Measurements from ENCODE around the gene PGAM2. TPM values are rescaled to one million over a fixed set of nuclear protein-coding genes. Genes with fewer than 3 reads are reported as not detected.

PGAM2 gene
- total RNA-seq, 2 experiments from 2014 or later, result 0.69 to 0.80 TPM

- Histone ChIP-seq H3K9me3 (ENCODE audit: low read length) (no peaks in the 10 kb centered on the region), H3K9me2 (ENCODE audit: insufficient read depth, low read length) (no peaks in the 10 kb centered on the region), H4K20me1 (ENCODE audit: insufficient read depth, low read length) (no peaks in the 10 kb centered on the region), H3K4me3 (ENCODE audit: low read depth, low read length, poor library complexity, severe bottlenecking) (no peak overlapping the region), H2AFZ (ENCODE audit: low read length) (no peak overlapping the region), H3K36me3 (ENCODE audit: insufficient read depth, low read length) (no peaks in the 10 kb centered on the region), H3K4me2 (ENCODE audit: low read length) (peak overlapping the region; percentile 71), H3K79me2 (ENCODE audit: insufficient read depth, low read depth, low read length) (no peaks in the 10 kb centered on the region), H3K4me1 (ENCODE audit: insufficient read depth, low read length, poor library complexity, severe bottlenecking) (peaks cover 98% of the 10 kb centered on the region), H3K27ac (ENCODE audit: low read depth, low read length, poor library complexity, severe bottlenecking) (peak overlapping the region; percentile 98)
- intact Hi-C loops (cut with micrococcal nuclease; ENCODE audit: unreplicated experiment), result loop anchor here (5.0 kb wide), 1 partner anchor 898 kb away; no protein-coding TSS in a partner anchor
- ChIA-PET CTCF (ENCODE audit: unreplicated experiment) (no interaction called here), POLR2A (interaction anchor here (1.1 to 5.4 kb wide), 4 partner anchors 11 to 33 kb away, joined by 4 to 38 read pairs (median 12); partner anchors contain the start of genes POLD2 and POLM)
- no peak for DNase-seq (ENCODE audit: low spot score)
- no peak for TF ChIP-seq EZH2phosphoT487 (IDR thresholded peaks at IDR 0.05; ENCODE audit: borderline replicate concordance, low read depth, low read length)
- TF ChIP-seq, protein P1, sequence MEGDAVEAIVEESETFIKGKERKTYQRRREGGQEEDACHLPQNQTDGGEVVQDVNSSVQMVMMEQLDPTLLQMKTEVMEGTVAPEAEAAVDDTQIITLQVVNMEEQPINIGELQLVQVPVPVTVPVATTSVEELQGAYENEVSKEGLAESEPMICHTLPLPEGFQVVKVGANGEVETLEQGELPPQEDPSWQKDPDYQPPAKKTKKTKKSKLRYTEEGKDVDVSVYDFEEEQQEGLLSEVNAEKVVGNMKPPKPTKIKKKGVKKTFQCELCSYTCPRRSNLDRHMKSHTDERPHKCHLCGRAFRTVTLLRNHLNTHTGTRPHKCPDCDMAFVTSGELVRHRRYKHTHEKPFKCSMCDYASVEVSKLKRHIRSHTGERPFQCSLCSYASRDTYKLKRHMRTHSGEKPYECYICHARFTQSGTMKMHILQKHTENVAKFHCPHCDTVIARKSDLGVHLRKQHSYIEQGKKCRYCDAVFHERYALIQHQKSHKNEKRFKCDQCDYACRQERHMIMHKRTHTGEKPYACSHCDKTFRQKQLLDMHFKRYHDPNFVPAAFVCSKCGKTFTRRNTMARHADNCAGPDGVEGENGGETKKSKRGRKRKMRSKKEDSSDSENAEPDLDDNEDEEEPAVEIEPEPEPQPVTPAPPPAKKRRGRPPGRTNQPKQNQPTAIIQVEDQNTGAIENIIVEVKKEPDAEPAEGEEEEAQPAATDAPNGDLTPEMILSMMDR (conservative IDR thresholded peaks at IDR 0.05; ENCODE audit: low read length), result no peak
- no TSS peak for BruUV-seq (replicated peaks)
Observed at GRCh38 chr7:44099669-44100068, 34.3 kb upstream of the PGAM2 start.

DNA sequence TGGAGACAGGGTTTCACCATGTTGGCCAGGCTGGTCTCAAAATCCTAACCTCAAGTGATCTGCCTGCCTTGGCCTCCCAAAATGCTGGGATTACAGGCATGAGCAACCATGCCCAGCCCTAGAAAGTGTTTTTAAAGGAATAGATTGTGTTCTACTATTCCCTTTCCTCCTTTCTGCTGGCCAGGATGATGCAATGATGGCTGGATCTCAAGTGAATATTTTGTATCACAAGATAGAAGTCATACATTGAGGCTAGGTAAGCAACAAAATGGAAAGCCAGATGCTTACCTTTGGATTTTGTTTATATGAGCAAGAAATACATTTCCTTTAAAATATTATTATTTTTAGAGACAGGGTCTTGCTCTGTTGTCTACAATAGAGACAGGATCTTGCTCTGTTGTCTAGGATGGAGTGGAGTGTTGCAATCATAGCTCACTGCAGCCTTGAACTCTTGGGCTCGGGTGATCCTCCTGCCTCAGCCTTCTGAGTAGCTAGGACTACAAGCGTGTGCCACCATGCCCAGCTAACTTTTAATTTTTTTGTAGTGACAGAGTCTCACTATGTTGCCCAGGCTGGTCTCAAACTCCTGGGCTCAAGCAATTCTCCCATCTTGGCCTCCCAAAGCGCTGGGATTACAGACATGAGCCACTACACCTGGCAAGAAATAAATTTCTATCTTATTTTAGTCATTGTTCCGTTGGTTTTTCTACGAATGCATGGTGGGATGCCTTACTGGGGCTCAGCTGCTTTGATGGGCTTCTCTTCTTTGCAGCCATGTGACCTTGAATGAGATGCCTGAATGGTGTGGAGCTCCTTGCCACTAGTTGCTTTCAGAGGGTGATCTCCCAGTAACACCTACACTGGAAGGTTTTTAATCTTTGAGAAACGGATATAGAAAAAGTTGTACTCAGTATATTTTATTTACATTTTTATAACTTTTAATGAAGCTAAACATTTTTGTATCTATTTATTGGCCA is 33.0 kb upstream of the PGAM2 start:
- no peaks in the 10 kb centered on the region for H3K9me2 ChIP-seq (ENCODE audit: insufficient read depth, low read length)
- H2AFZ ChIP-seq (ENCODE audit: low read length), result 0 out of 2 replicates have a peak overlapping the region, but pooled peaks have one; percentile 3
- ChIA-PET POLR2A (interaction anchor here (0.6 to 5.4 kb wide), 14 partner anchors 10 to 332 kb away, joined by 3 to 38 read pairs (median 4); partner anchors contain the start of genes POLD2, POLM and YKT6), CTCF (ENCODE audit: unreplicated experiment) (interaction anchor here (0.5 to 1.8 kb wide), 3 partner anchors 18 to 106 kb away, joined by 3 to 7 read pairs (median 4); no protein-coding TSS in a partner anchor)
- peak overlapping the region; percentile 35 for H3K4me3 ChIP-seq (ENCODE audit: low read depth, low read length, poor library complexity, severe bottlenecking)
- H4K20me1 ChIP-seq (ENCODE audit: insufficient read depth, low read length), result no peaks in the 10 kb centered on the region
- peaks cover 2% of the 10 kb centered on the region; the same call in 1 of the 2 replicates for H3K9me3 ChIP-seq (ENCODE audit: low read length)
- peak overlapping the region; percentile 76 for H3K4me2 ChIP-seq (ENCODE audit: low read length)
- H3K27ac ChIP-seq (ENCODE audit: low read depth, low read length, poor library complexity, severe bottlenecking), result peak overlapping the region; percentile 98
- TF ChIP-seq EZH2phosphoT487 (IDR thresholded peaks at IDR 0.05; ENCODE audit: borderline replicate concordance, low read depth, low read length), result no peak
- TF ChIP-seq, protein P1 (conservative IDR thresholded peaks at IDR 0.05; ENCODE audit: low read length), result no peak
- BruUV-seq (replicated peaks), result no TSS peak
- intact Hi-C loops (cut with micrococcal nuclease; ENCODE audit: unreplicated experiment), result loop anchor here (5.0 kb wide), 1 partner anchor 899 kb away; no protein-coding TSS in a partner anchor
- H3K4me1 ChIP-seq (ENCODE audit: insufficient read depth, low read length, poor library complexity, severe bottlenecking), result peaks cover 100% of the 10 kb centered on the region
- peak; percentile 52 for DNase-seq (ENCODE audit: low spot score)
- H3K36me3 ChIP-seq (ENCODE audit: insufficient read depth, low read length), result no peaks in the 10 kb centered on the region; the same call in 1 of the 2 replicates
- no peaks in the 10 kb centered on the region for H3K79me2 ChIP-seq (ENCODE audit: insufficient read depth, low read depth, low read length)
